HepG2 (cell line): Measurements from ENCODE around the gene NUBP2. TPM values are rescaled to one million over a fixed set of nuclear protein-coding genes. Genes with fewer than 3 reads are reported as not detected.

Experiments used
- CBX5 ChIP-seq: sonication (generic); formaldehyde crosslinking; IDR thresholded peaks from 2 replicates; pipeline ENCODE4 v1.4.0; 2020; ENCODE audit warnings: missing genetic modification reagents, borderline replicate concordance
- MTA1 ChIP-seq: sonication (generic); formaldehyde crosslinking; IDR thresholded peaks from 2 replicates; pipeline ENCODE4 v1.4.0; 2020; ENCODE audit warnings: missing genetic modification reagents, mild to moderate bottlenecking, borderline replicate concordance
- NCOA5 ChIP-seq: sonication (generic); formaldehyde crosslinking; IDR thresholded peaks from 2 replicates; pipeline ENCODE4 v1.4.0; 2020; ENCODE audit warnings: missing genetic modification reagents
- RFX5 ChIP-seq: IDR thresholded peaks from 2 replicates; pipeline ENCODE4 v1.6.1; 2011; ENCODE audit warnings: low read depth, low read length, improper control_type of control experiment
- SOX13 ChIP-seq, 3 experiments: fragments of 450-650 bp in 1 of 3; sonication (generic) in 1 of 3; formaldehyde crosslinking in 1 of 3; IDR thresholded peaks in 2 of 3; conservative IDR thresholded peaks in 1 of 3; 2 replicates each; pipeline versions ENCODE4 v1.5.0 to v1.6.1; 2016 to 2020; ENCODE audit warnings: antibody characterized with exemption in 1 of 3, mild to moderate bottlenecking in 1 of 3, missing compliant biosample characterization in 1 of 3, missing genetic modification reagents in 1 of 3, moderate library complexity in 1 of 3
- ZNF12 ChIP-seq: sonication (generic); formaldehyde crosslinking; IDR thresholded peaks from 2 replicates; pipeline ENCODE4 v1.5.0; 2020; ENCODE audit warnings: missing genetic modification reagents
- ZNF224 ChIP-seq: sonication (generic); formaldehyde crosslinking; IDR thresholded peaks from 2 replicates; pipeline ENCODE4 v1.5.0; 2020; ENCODE audit warnings: mild to moderate bottlenecking, missing genetic modification reagents
- ZNF44 ChIP-seq: sonication (generic); formaldehyde crosslinking; IDR thresholded peaks from 2 replicates; pipeline ENCODE4 v1.5.1; 2020; ENCODE audit warnings: mild to moderate bottlenecking, missing genetic modification reagents
- ZNF468 ChIP-seq: sonication (generic); formaldehyde crosslinking; IDR thresholded peaks from 2 replicates; pipeline ENCODE4 v1.8.0; 2022; ENCODE audit warnings: mild to moderate bottlenecking, moderate library complexity, missing genetic modification reagents
- ZNF572 ChIP-seq: sonication (generic); formaldehyde crosslinking; IDR thresholded peaks from 2 replicates; pipeline ENCODE4 v1.5.1; 2020; ENCODE audit warnings: mild to moderate bottlenecking, missing genetic modification reagents
- ZNF589 ChIP-seq: sonication (generic); formaldehyde crosslinking; conservative IDR thresholded peaks from 2 replicates; pipeline ENCODE4 v1.8.0; 2022; ENCODE audit warnings: mild to moderate bottlenecking, moderate library complexity, missing genetic modification reagents
- ZNF790 ChIP-seq: sonication (generic); formaldehyde crosslinking; IDR thresholded peaks from 2 replicates; pipeline ENCODE4 v1.8.0; 2022; ENCODE audit warnings: missing genetic modification reagents, mild to moderate bottlenecking, borderline replicate concordance
- polyA plus RNA-seq, 8 experiments: library from polyadenylated mRNA; depleted of rRNA in 3 of 8; stranded (reverse) in 7 of 8; unstranded in 1 of 8; fragments of >200 nt; fragmentation: Illumina TruSeq in 4 of 8; extraction: Trizol in 4 of 8; gene quantifications; 2 replicates each; pipeline versions ENCODE4 v1.2.1 to v1.2.3, GENCODE V29; 2011 to 2016; ENCODE audit warnings: low read depth in 4 of 8, missing spikeins in 1 of 8, mixed read lengths in 1 of 8; ENCODE audit not compliant: insufficient read depth in 1 of 8
- total RNA-seq, 5 experiments: library from RNA; depleted of rRNA; stranded (reverse); fragments of >200 nt; fragmentation: Illumina TruSeq; extraction: Trizol; gene quantifications; 2 replicates each; pipeline ENCODE4 v1.2.3, GENCODE V29; 2016; ENCODE audit warnings: low read depth in 1 of 5
- TF ChIP-seq, protein P1 (sequence below): fragments of 450-650 bp; IDR thresholded peaks from 2 replicates; pipeline ENCODE4 v1.6.1; 2017; ENCODE audit warnings: mild to moderate bottlenecking
- TF ChIP-seq, protein P2 (sequence below): sonication (generic); formaldehyde crosslinking; IDR thresholded peaks from 2 replicates; pipeline ENCODE4 v1.4.0; 2020; ENCODE audit warnings: missing genetic modification reagents
- TF ChIP-seq, protein P3 (sequence below): sonication (generic); formaldehyde crosslinking; IDR thresholded peaks from 2 replicates; pipeline ENCODE4 v1.4.0; 2020; ENCODE audit warnings: missing genetic modification reagents, borderline replicate concordance
- TF ChIP-seq, protein P4 (sequence below): sonication (generic); formaldehyde crosslinking; IDR thresholded peaks from 2 replicates; pipeline ENCODE4 v1.9.0; 2022; ENCODE audit warnings: missing genetic modification reagents, mild to moderate bottlenecking, borderline replicate concordance
- TF ChIP-seq, protein P5 (sequence below): sonication (generic); formaldehyde crosslinking; IDR thresholded peaks from 2 replicates; pipeline ENCODE4 v1.5.0; 2020; ENCODE audit warnings: mild to moderate bottlenecking, missing genetic modification reagents

Gene NUBP2
- total and polyA plus RNA-seq, 2 of the 13 experiments (the other 11 are each of a cell fraction or from before 2014, with no cell fraction given): 25.7 to 61.5 TPM

DNA sequence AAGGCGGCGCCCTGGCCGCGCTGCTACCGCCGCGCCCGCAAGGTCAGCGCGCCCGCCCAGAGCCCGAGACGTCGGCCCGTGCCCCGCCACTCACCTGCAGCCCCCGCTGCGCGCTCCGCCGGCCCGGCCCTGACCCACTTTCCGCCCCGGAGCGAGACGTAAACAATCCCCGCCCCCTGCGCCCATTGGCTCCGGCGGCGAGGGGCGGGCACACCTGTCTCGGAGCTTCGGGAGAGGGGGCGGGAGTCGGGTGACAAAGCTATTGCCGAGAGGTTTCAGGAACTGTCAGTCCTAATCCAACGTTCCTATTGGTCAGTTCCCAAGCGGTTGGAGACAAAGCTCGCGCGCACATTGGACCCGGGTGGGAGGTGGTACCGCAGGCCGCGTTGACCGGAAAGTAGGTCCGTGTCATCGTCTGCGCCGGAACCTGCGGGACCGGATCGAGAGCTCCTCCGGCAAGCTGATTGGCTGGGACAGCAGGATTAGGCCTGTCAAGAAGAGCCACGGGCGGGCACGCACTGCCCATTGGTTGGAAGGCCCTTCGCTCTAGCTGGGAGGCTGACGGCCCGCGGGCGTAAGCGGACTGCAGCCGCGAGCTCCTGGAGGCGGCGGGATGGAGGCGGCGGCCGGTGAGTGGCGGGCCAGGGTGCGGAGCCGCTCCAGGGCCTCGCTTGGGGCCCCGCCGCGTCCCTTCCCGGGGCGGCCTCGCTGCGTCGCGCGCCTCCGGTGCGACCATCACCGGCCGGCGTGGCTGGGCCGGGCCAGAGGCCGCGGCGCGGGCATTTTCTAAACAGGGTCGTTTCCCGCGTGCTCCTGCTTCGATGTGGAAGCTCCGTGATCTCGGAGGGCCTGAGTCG, at the start of gene NUBP2, which contains the start of gene SPSB3 (continued):
- TF ChIP-seq ZNF44 (no peak), ZNF790 (CRISPR knock-in tag) (no peak), ZNF589 (CRISPR knock-in tag) (no peak), NCOA5 (CRISPR knock-in tag) (no peak), MTA1 (no peak), ZNF572 (no peak), ZNF468 (CRISPR knock-in tag) (no peak), RFX5 (peak; percentile 59; the same call in 1 of the 2 replicates), ZNF224 (CRISPR knock-in tag) (no peak), SOX13 (IDR thresholded peaks at IDR 0.05) (no peak), SOX13 (CRISPR knock-in tag; conservative IDR thresholded peaks at IDR 0.05 in 1 of 2, IDR thresholded peaks at IDR 0.05 in 1 of 2) (no peak), CBX5 (CRISPR knock-in tag) (peak; percentile 59; the same call in 1 of the 2 replicates), ZNF12 (CRISPR knock-in tag) (no peak)
- TF ChIP-seq, protein P1, sequence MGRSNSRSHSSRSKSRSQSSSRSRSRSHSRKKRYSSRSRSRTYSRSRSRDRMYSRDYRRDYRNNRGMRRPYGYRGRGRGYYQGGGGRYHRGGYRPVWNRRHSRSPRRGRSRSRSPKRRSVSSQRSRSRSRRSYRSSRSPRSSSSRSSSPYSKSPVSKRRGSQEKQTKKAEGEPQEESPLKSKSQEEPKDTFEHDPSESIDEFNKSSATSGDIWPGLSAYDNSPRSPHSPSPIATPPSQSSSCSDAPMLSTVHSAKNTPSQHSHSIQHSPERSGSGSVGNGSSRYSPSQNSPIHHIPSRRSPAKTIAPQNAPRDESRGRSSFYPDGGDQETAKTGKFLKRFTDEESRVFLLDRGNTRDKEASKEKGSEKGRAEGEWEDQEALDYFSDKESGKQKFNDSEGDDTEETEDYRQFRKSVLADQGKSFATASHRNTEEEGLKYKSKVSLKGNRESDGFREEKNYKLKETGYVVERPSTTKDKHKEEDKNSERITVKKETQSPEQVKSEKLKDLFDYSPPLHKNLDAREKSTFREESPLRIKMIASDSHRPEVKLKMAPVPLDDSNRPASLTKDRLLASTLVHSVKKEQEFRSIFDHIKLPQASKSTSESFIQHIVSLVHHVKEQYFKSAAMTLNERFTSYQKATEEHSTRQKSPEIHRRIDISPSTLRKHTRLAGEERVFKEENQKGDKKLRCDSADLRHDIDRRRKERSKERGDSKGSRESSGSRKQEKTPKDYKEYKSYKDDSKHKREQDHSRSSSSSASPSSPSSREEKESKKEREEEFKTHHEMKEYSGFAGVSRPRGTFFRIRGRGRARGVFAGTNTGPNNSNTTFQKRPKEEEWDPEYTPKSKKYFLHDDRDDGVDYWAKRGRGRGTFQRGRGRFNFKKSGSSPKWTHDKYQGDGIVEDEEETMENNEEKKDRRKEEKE: no peak
- TF ChIP-seq, protein P2, sequence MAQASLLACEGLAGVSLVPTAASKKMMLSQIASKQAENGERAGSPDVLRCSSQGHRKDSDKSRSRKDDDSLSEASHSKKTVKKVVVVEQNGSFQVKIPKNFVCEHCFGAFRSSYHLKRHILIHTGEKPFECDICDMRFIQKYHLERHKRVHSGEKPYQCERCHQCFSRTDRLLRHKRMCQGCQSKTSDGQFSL (CRISPR knock-in tag): no peak
- TF ChIP-seq, protein P3, sequence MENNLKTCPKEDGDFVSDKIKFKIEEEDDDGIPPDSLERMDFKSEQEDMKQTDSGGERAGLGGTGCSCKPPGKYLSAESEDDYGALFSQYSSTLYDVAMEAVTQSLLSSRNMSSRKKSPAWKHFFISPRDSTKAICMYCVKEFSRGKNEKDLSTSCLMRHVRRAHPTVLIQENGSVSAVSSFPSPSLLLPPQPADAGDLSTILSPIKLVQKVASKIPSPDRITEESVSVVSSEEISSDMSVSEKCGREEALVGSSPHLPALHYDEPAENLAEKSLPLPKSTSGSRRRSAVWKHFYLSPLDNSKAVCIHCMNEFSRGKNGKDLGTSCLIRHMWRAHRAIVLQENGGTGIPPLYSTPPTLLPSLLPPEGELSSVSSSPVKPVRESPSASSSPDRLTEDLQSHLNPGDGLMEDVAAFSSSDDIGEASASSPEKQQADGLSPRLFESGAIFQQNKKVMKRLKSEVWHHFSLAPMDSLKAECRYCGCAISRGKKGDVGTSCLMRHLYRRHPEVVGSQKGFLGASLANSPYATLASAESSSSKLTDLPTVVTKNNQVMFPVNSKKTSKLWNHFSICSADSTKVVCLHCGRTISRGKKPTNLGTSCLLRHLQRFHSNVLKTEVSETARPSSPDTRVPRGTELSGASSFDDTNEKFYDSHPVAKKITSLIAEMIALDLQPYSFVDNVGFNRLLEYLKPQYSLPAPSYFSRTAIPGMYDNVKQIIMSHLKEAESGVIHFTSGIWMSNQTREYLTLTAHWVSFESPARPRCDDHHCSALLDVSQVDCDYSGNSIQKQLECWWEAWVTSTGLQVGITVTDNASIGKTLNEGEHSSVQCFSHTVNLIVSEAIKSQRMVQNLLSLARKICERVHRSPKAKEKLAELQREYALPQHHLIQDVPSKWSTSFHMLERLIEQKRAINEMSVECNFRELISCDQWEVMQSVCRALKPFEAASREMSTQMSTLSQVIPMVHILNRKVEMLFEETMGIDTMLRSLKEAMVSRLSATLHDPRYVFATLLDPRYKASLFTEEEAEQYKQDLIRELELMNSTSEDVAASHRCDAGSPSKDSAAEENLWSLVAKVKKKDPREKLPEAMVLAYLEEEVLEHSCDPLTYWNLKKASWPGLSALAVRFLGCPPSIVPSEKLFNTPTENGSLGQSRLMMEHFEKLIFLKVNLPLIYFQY: peak; percentile 94; the same call in 1 of the 2 replicates
- TF ChIP-seq, protein P4, sequence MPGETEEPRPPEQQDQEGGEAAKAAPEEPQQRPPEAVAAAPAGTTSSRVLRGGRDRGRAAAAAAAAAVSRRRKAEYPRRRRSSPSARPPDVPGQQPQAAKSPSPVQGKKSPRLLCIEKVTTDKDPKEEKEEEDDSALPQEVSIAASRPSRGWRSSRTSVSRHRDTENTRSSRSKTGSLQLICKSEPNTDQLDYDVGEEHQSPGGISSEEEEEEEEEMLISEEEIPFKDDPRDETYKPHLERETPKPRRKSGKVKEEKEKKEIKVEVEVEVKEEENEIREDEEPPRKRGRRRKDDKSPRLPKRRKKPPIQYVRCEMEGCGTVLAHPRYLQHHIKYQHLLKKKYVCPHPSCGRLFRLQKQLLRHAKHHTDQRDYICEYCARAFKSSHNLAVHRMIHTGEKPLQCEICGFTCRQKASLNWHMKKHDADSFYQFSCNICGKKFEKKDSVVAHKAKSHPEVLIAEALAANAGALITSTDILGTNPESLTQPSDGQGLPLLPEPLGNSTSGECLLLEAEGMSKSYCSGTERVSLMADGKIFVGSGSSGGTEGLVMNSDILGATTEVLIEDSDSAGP (CRISPR knock-in tag): no peak
- TF ChIP-seq, protein P5, sequence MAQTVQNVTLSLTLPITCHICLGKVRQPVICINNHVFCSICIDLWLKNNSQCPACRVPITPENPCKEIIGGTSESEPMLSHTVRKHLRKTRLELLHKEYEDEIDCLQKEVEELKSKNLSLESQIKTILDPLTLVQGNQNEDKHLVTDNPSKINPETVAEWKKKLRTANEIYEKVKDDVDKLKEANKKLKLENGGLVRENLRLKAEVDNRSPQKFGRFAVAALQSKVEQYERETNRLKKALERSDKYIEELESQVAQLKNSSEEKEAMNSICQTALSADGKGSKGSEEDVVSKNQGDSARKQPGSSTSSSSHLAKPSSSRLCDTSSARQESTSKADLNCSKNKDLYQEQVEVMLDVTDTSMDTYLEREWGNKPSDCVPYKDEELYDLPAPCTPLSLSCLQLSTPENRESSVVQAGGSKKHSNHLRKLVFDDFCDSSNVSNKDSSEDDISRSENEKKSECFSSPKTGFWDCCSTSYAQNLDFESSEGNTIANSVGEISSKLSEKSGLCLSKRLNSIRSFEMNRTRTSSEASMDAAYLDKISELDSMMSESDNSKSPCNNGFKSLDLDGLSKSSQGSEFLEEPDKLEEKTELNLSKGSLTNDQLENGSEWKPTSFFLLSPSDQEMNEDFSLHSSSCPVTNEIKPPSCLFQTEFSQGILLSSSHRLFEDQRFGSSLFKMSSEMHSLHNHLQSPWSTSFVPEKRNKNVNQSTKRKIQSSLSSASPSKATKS (CRISPR knock-in tag): no peak
